Neural cell (in vitro differentiated cells): ENCODE measurements around the gene KIAA0513. TPM values are rescaled to one million over a fixed set of nuclear protein-coding genes. Genes with fewer than 3 reads are reported as not detected.

ENCODE experiments used
- H2AFZ ChIP-seq: fragments of 200-600, 300-800 bp; sonication (generic), shearing (Covaris generic); 2 replicates; pipeline ENCODE4 v1.6.0; 2014; ENCODE audit warnings: low read depth, mild to moderate bottlenecking, antibody characterized with exemption, low read length, moderate library complexity
- H3F3A ChIP-seq: fragments of 200-600 bp; shearing (Covaris generic); 2 replicates; pipeline ENCODE4 v1.6.1; 2016; ENCODE audit warnings: mild to moderate bottlenecking, moderate library complexity, mixed read lengths, antibody characterized with exemption, low read length; ENCODE audit not compliant: insufficient read depth, poor library complexity, severe bottlenecking
- H3K27ac ChIP-seq: fragments of 200-600, 300-800 bp; sonication (generic), shearing (Covaris generic); 2 replicates; pipeline ENCODE4 v1.5.1; 2014; ENCODE audit warnings: mild to moderate bottlenecking, low read length, moderate library complexity
- H3K27me3 ChIP-seq: fragments of 300-800, 200-600 bp; sonication (generic), shearing (Covaris generic); 2 replicates; pipeline ENCODE4 v1.6.0; 2014; ENCODE audit warnings: mild to moderate bottlenecking, low read depth, low read length, moderate library complexity; ENCODE audit not compliant: insufficient read depth
- H3K36me3 ChIP-seq: fragments of 300-800, 200-600 bp; sonication (generic), shearing (Covaris generic); 2 replicates; pipeline ENCODE4 v1.5.1; 2014; ENCODE audit warnings: mild to moderate bottlenecking, antibody characterized with exemption, low read length, moderate library complexity; ENCODE audit not compliant: insufficient read depth
- H3K4me2 ChIP-seq: fragments of 300-800, 200-600 bp; sonication (generic), shearing (Covaris generic); 2 replicates; pipeline ENCODE4 v1.6.0; 2014; ENCODE audit warnings: mild to moderate bottlenecking, low read length
- H3K4me3 ChIP-seq: fragments of 300-800, 200-600 bp; sonication (generic), shearing (Covaris generic); 2 replicates; pipeline ENCODE4 v1.5.1; 2014; ENCODE audit warnings: mild to moderate bottlenecking, low read length, moderate library complexity
- H3K79me2 ChIP-seq: fragments of 200-600 bp; shearing (Covaris generic); replicated peaks from 2 replicates; pipeline ENCODE4 v1.6.0; 2014; ENCODE audit warnings: mild to moderate bottlenecking, low read length, moderate library complexity; ENCODE audit not compliant: insufficient read depth
- H3K9ac ChIP-seq: fragments of 300-800, 200-600 bp; sonication (generic), shearing (Covaris generic); 2 replicates; pipeline ENCODE4 v1.6.1; 2016; ENCODE audit warnings: mild to moderate bottlenecking, low read length, mixed read lengths
- H3K9me2 ChIP-seq: fragments of 200-600 bp; shearing (Covaris generic); 2 replicates; pipeline ENCODE4 v1.6.1; 2016; ENCODE audit warnings: mild to moderate bottlenecking, low read length, mixed read lengths; ENCODE audit not compliant: insufficient read depth
- H3K9me3 ChIP-seq: fragments of 200-600, 300-800 bp; sonication (generic), shearing (Covaris generic); 2 replicates; pipeline ENCODE4 v1.6.1; 2016; ENCODE audit warnings: mild to moderate bottlenecking, mixed run types, low read length, moderate library complexity, mixed read lengths
- H4K20me1 ChIP-seq: fragments of 200-600 bp; shearing (Covaris generic); 2 replicates; pipeline ENCODE4 v1.6.1; 2016; ENCODE audit warnings: mild to moderate bottlenecking, mixed run types; ENCODE audit not compliant: insufficient read depth
- EP300 ChIP-seq: fragments of 450-650 bp; conservative IDR thresholded peaks from 2 replicates; pipeline ENCODE4 v1.6.1; 2014; ENCODE audit warnings: antibody characterized with exemption, mild to moderate bottlenecking, moderate library complexity; ENCODE audit not compliant: poor library complexity, severe bottlenecking
- EZH2 ChIP-seq: fragments of 200-600, 300-800 bp; shearing (Covaris generic), sonication (generic); IDR thresholded peaks from 2 replicates; pipeline ENCODE4 v1.6.1; 2014; ENCODE audit warnings: antibody characterized with exemption, low read length, borderline replicate concordance, mild to moderate bottlenecking; ENCODE audit not compliant: insufficient read depth, poor library complexity, severe bottlenecking
- MXI1 ChIP-seq: fragments of 450-650 bp; conservative IDR thresholded peaks from 2 replicates; pipeline ENCODE4 v1.6.1; 2014; ENCODE audit warnings: antibody characterized with exemption, mild to moderate bottlenecking; ENCODE audit not compliant: poor library complexity, severe bottlenecking
- POLR2AphosphoS5 ChIP-seq: IDR thresholded peaks from 2 replicates; pipeline ENCODE4 v1.6.1; 2012
- RAD21 ChIP-seq: fragments of 450-650 bp; conservative IDR thresholded peaks from 2 replicates; pipeline ENCODE4 v1.6.1; 2014; ENCODE audit warnings: antibody characterized with exemption, mild to moderate bottlenecking, moderate library complexity
- SMC3 ChIP-seq: fragments of 450-650 bp; conservative IDR thresholded peaks from 2 replicates; pipeline ENCODE4 v1.6.1; 2014; ENCODE audit warnings: antibody characterized with exemption, mild to moderate bottlenecking, moderate library complexity; ENCODE audit not compliant: poor library complexity
- TAF1 ChIP-seq: IDR thresholded peaks from 2 replicates; pipeline ENCODE4 v1.6.1; 2012; ENCODE audit warnings: low read depth
- polyA plus RNA-seq: library from polyadenylated mRNA; depleted of rRNA; stranded (reverse); fragments of >200 nt; gene quantifications from 2 replicates; pipeline ENCODE4 v1.2.3, GENCODE V29; 2014
- TF ChIP-seq, protein P1 (sequence below): IDR thresholded peaks from 2 replicates; pipeline ENCODE4 v1.6.1; 2012; ENCODE audit warnings: borderline replicate concordance
- TF ChIP-seq, protein P2 (sequence below): fragments of 450-650 bp; IDR thresholded peaks from 2 replicates; pipeline ENCODE4 v1.5.1; 2014; ENCODE audit warnings: antibody characterized with exemption, mild to moderate bottlenecking, moderate library complexity; ENCODE audit not compliant: poor library complexity, severe bottlenecking

The KIAA0513 gene
- polyA plus RNA-seq, 1 donor from 2014 or later, result 18.9 TPM

DNA sequence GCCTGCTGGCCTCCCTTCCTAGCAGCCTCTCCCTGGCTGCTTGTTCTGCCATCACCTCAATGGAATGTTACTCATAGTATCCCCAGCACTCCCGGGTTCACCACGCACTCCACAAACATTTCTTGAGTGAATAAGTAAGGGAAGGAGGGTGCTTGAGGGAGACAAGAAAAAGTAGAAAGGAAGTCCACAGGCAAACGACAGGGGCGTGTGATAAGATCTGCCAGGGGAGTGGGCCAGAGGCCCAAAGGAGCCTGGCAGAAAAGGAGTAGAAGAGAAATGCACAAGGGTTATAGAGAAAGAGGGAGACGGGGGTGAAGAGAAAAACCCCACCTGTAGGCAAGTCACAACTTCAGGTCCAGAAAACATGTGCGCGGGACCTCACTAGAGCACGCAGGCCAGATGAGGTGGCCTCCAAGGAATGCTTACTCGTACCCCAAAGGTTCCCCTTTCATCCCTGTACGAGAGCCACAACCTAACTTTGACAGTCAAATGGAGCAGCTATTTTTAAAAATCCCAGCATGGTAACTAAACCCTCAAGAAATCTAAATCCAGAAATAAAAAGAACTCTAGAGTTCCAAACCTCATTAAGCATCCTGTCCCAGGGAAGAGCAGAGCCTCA lies 22.9 kb upstream of the KIAA0513 start:
- Histone ChIP-seq H4K20me1 (no peaks in the 10 kb centered on the region), H2AFZ (no peak overlapping the region), H3F3A (no peaks in the 10 kb centered on the region), H3K27ac (no peak overlapping the region), H3K4me2 (no peak overlapping the region), H3K27me3 (no peaks in the 10 kb centered on the region), H3K9ac (no peak overlapping the region), H3K9me3 (no peaks in the 10 kb centered on the region), H3K9me2 (no peaks in the 10 kb centered on the region), H3K36me3 (no peaks in the 10 kb centered on the region), H3K79me2 (peaks cover 37% of the 10 kb centered on the region), H3K4me3 (no peak overlapping the region)
- TF ChIP-seq SMC3 (no peak), EP300 (no peak), TAF1 (no peak), RAD21 (no peak), POLR2AphosphoS5 (no peak), MXI1 (no peak), EZH2 (no peak)
- TF ChIP-seq, protein P1, sequence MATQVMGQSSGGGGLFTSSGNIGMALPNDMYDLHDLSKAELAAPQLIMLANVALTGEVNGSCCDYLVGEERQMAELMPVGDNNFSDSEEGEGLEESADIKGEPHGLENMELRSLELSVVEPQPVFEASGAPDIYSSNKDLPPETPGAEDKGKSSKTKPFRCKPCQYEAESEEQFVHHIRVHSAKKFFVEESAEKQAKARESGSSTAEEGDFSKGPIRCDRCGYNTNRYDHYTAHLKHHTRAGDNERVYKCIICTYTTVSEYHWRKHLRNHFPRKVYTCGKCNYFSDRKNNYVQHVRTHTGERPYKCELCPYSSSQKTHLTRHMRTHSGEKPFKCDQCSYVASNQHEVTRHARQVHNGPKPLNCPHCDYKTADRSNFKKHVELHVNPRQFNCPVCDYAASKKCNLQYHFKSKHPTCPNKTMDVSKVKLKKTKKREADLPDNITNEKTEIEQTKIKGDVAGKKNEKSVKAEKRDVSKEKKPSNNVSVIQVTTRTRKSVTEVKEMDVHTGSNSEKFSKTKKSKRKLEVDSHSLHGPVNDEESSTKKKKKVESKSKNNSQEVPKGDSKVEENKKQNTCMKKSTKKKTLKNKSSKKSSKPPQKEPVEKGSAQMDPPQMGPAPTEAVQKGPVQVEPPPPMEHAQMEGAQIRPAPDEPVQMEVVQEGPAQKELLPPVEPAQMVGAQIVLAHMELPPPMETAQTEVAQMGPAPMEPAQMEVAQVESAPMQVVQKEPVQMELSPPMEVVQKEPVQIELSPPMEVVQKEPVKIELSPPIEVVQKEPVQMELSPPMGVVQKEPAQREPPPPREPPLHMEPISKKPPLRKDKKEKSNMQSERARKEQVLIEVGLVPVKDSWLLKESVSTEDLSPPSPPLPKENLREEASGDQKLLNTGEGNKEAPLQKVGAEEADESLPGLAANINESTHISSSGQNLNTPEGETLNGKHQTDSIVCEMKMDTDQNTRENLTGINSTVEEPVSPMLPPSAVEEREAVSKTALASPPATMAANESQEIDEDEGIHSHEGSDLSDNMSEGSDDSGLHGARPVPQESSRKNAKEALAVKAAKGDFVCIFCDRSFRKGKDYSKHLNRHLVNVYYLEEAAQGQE, result no peak
- TF ChIP-seq, protein P2, sequence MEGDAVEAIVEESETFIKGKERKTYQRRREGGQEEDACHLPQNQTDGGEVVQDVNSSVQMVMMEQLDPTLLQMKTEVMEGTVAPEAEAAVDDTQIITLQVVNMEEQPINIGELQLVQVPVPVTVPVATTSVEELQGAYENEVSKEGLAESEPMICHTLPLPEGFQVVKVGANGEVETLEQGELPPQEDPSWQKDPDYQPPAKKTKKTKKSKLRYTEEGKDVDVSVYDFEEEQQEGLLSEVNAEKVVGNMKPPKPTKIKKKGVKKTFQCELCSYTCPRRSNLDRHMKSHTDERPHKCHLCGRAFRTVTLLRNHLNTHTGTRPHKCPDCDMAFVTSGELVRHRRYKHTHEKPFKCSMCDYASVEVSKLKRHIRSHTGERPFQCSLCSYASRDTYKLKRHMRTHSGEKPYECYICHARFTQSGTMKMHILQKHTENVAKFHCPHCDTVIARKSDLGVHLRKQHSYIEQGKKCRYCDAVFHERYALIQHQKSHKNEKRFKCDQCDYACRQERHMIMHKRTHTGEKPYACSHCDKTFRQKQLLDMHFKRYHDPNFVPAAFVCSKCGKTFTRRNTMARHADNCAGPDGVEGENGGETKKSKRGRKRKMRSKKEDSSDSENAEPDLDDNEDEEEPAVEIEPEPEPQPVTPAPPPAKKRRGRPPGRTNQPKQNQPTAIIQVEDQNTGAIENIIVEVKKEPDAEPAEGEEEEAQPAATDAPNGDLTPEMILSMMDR, result no peak

- H2AFZ ChIP-seq, result no peak overlapping the region
- H4K20me1 ChIP-seq, result no peaks in the 10 kb centered on the region
- no peak for TF ChIP-seq TAF1
- TF ChIP-seq POLR2AphosphoS5, result no peak
- no peak for TF ChIP-seq MXI1
- TF ChIP-seq RAD21, result no peak
- TF ChIP-seq, protein P1, result no peak
- TF ChIP-seq, protein P2, result no peak
- no peak for TF ChIP-seq SMC3
- TF ChIP-seq EZH2, result no peak
- no peak for TF ChIP-seq EP300
- H3K27ac ChIP-seq, result no peak overlapping the region
- H3K4me3 ChIP-seq, result no peak overlapping the region
- H3F3A ChIP-seq, result no peaks in the 10 kb centered on the region
- no peaks in the 10 kb centered on the region for H3K36me3 ChIP-seq
- no peaks in the 10 kb centered on the region for H3K27me3 ChIP-seq
- peaks cover 44% of the 10 kb centered on the region for H3K79me2 ChIP-seq
- no peak overlapping the region for H3K4me2 ChIP-seq
- H3K9me2 ChIP-seq, result no peaks in the 10 kb centered on the region
- H3K9ac ChIP-seq, result no peak overlapping the region
- H3K9me3 ChIP-seq, result no peaks in the 10 kb centered on the region
Measured at GRCh38 chr16:85005285-85006069, 22.1 kb upstream of the KIAA0513 start.
